GM21786 (cell line): ENCODE results near the gene SRGN.
"Not testable (repeated sequence)": the region's sequence is repeated elsewhere in the genome, so short reads cannot be mapped to it uniquely, and the experiment has no call there.

Experiments
- ATAC-seq: cut with Tn5 transposase; IDR thresholded peaks from one replicate; pipeline ENCODE4 v1.9.1; 2021; ENCODE audit not compliant: unreplicated experiment

Gene SRGN

GRCh38 chr10:69125554-69125953, 37.7 kb downstream of the SRGN start:
- no peak for ATAC-seq

- no peak for ATAC-seq
Measured at GRCh38 chr10:69130251-69130650, 42.3 kb downstream of the SRGN start.

GRCh38 chr10:69139961-69140360, 52.1 kb downstream of the SRGN start:
- no peak for ATAC-seq

- no peak for ATAC-seq
Measured at GRCh38 chr10:69141304-69141703, 53.4 kb downstream of the SRGN start.

- not testable (repeated sequence) for ATAC-seq
Measured at GRCh38 chr10:69142074-69142473, 54.2 kb downstream of the SRGN start.

GRCh38 chr10:69142983-69143382, 55.1 kb downstream of the SRGN start:
- ATAC-seq: no peak

- ATAC-seq: no peak
Measured at GRCh38 chr10:69145329-69145728, 57.4 kb downstream of the SRGN start.

- no peak for ATAC-seq
Measured at GRCh38 chr10:69145864-69146263, 58.0 kb downstream of the SRGN start.

GRCh38 chr10:69146759-69147158, 58.9 kb downstream of the SRGN start:
- no peak for ATAC-seq

- no peak for ATAC-seq
Measured at GRCh38 chr10:69151984-69152383, 64.1 kb downstream of the SRGN start.

GRCh38 chr10:69153227-69153626, 65.3 kb downstream of the SRGN start:
- no peak for ATAC-seq
